ENCODE data around the gene DENND4A. TPM values are rescaled to one million over a fixed set of nuclear protein-coding genes. Genes with fewer than 3 reads are reported as not detected.

Gene DENND4A
- total and polyA plus RNA-seq, 4 donors: 7.0 to 52.8 (median 17.4) TPM

GRCh38 chr15:65789105-65789504, 3.0 kb downstream of the DENND4A start:
- H3K9ac ChIP-seq (ENCODE audit: insufficient read depth in 1 of 2, low read length in 2 of 2): no peak overlapping the region
- H3K36me3 ChIP-seq (ENCODE audit: control insufficient read depth in 4 of 4, insufficient read depth in 4 of 4, low read length in 4 of 4): peaks cover 0 to 5% (median 0%) of the 10 kb centered on the region in 4 donors
- DNase-seq (no peak), ATAC-seq (ENCODE audit: insufficient read depth, low FRiP score) (no peak)
- H3K4me3 ChIP-seq: no peak overlapping the region
- H3K27ac ChIP-seq (ENCODE audit: low read depth in 1 of 2, low read length in 1 of 2): no peak overlapping the region
- no peak for TF ChIP-seq CTCF (IDR thresholded peaks at IDR 0.05; ENCODE audit: control extremely low read depth, extremely low read depth)
- H3K4me1 ChIP-seq (ENCODE audit: control insufficient read depth in 5 of 5, insufficient read depth in 5 of 5, low read length in 5 of 5): peaks cover 0 to 20% (median 5%) of the 10 kb centered on the region in 5 donors
- 87 to 97% methylated on average over 3 of the region's 3 CpGs for WGBS, 2 donors
- H3K9me3 ChIP-seq (ENCODE audit: control insufficient read depth in 4 of 4, insufficient read depth in 3 of 4, low read length in 3 of 4): no peaks in the 10 kb centered on the region
- H3K27me3 ChIP-seq (ENCODE audit: control insufficient read depth in 3 of 3, insufficient read depth in 3 of 3, low read length in 2 of 3): no peaks in the 10 kb centered on the region

- ATAC-seq (ENCODE audit: insufficient read depth, low FRiP score) (no peak), DNase-seq (no peak)
- Histone ChIP-seq H3K4me1 (ENCODE audit: control insufficient read depth in 5 of 5, insufficient read depth in 5 of 5, low read length in 5 of 5) (peaks cover 0 to 18% (median 5%) of the 10 kb centered on the region in 5 donors), H3K4me3 (no peak overlapping the region), H3K9ac (ENCODE audit: insufficient read depth in 1 of 2, low read length in 2 of 2) (peak overlapping the region in 1 of 2 donors; percentile 38), H3K27me3 (ENCODE audit: control insufficient read depth in 3 of 3, insufficient read depth in 3 of 3, low read length in 2 of 3) (no peaks in the 10 kb centered on the region), H3K9me3 (ENCODE audit: control insufficient read depth in 4 of 4, insufficient read depth in 3 of 4, low read length in 3 of 4) (no peaks in the 10 kb centered on the region), H3K36me3 (ENCODE audit: control insufficient read depth in 4 of 4, insufficient read depth in 4 of 4, low read length in 4 of 4) (peaks cover 0 to 5% (median 1%) of the 10 kb centered on the region in 4 donors), H3K27ac (ENCODE audit: low read depth in 1 of 2, low read length in 1 of 2) (no peak overlapping the region)
- WGBS, 2 donors: 18 to 37% methylated on average over 2 of the region's 2 CpGs
- no peak for TF ChIP-seq CTCF (IDR thresholded peaks at IDR 0.05; ENCODE audit: control extremely low read depth, extremely low read depth)
These were observed 4.8 kb downstream of the DENND4A start for GRCh38 chr15:65787260-65787659.

- H3K4me1 ChIP-seq (ENCODE audit: control insufficient read depth in 5 of 5, insufficient read depth in 5 of 5, low read length in 5 of 5): peaks cover 0 to 16% (median 5%) of the 10 kb centered on the region in 5 donors
- no peaks in the 10 kb centered on the region for H3K9me3 ChIP-seq (ENCODE audit: control insufficient read depth in 4 of 4, insufficient read depth in 3 of 4, low read length in 3 of 4)
- no peak overlapping the region for H3K27ac ChIP-seq (ENCODE audit: low read depth in 1 of 2, low read length in 1 of 2)
- H3K27me3 ChIP-seq (ENCODE audit: control insufficient read depth in 3 of 3, insufficient read depth in 3 of 3, low read length in 2 of 3): no peaks in the 10 kb centered on the region
- ATAC-seq (ENCODE audit: insufficient read depth, low FRiP score) (no peak), DNase-seq (no peak)
- peaks cover 0 to 6% (median 1%) of the 10 kb centered on the region in 4 donors for H3K36me3 ChIP-seq (ENCODE audit: control insufficient read depth in 4 of 4, insufficient read depth in 4 of 4, low read length in 4 of 4)
- 97 to 99% methylated on average over 6 of the region's 6 CpGs for WGBS, 2 donors
- no peak overlapping the region for H3K4me3 ChIP-seq
- TF ChIP-seq CTCF (IDR thresholded peaks at IDR 0.05; ENCODE audit: control extremely low read depth, extremely low read depth): no peak
- H3K9ac ChIP-seq (ENCODE audit: insufficient read depth in 1 of 2, low read length in 2 of 2): no peak overlapping the region
These were observed 6.9 kb downstream of the DENND4A start for GRCh38 chr15:65785151-65785550.

GRCh38 chr15:65783872-65784271, 8.2 kb downstream of the DENND4A start:
- H3K9me3 ChIP-seq (ENCODE audit: control insufficient read depth in 4 of 4, insufficient read depth in 3 of 4, low read length in 3 of 4): no peaks in the 10 kb centered on the region
- H3K27me3 ChIP-seq (ENCODE audit: control insufficient read depth in 3 of 3, insufficient read depth in 3 of 3, low read length in 2 of 3): no peaks in the 10 kb centered on the region
- no peak overlapping the region for H3K27ac ChIP-seq (ENCODE audit: low read depth in 1 of 2, low read length in 1 of 2)
- DNase-seq: no peak
- 57 to 63% methylated on average over 5 of the region's 5 CpGs for WGBS, 2 donors
- peaks cover 0 to 13% (median 0%) of the 10 kb centered on the region in 5 donors for H3K4me1 ChIP-seq (ENCODE audit: control insufficient read depth in 5 of 5, insufficient read depth in 5 of 5, low read length in 5 of 5)
- H3K36me3 ChIP-seq (ENCODE audit: control insufficient read depth in 4 of 4, insufficient read depth in 4 of 4, low read length in 4 of 4): peaks cover 0 to 6% (median 1%) of the 10 kb centered on the region in 4 donors
- TF ChIP-seq CTCF (IDR thresholded peaks at IDR 0.05; ENCODE audit: control extremely low read depth, extremely low read depth): no peak
- no peak overlapping the region for H3K9ac ChIP-seq (ENCODE audit: insufficient read depth in 1 of 2, low read length in 2 of 2)
- H3K4me3 ChIP-seq: no peak overlapping the region
- ATAC-seq (ENCODE audit: insufficient read depth, low FRiP score): no peak

Data from lung (tissue), 12 donors.